Globus pallidus (tissue), 1 donor: ENCODE results near the gene CAPG.
"Not testable (repeated sequence)": the region's sequence is repeated elsewhere in the genome, so short reads cannot be mapped to it uniquely, and the experiment has no call there.

Source experiments
- DNase-seq: peaks from one replicate; pipeline ENCODE4 v3.0.0-alpha.2; 2015; ENCODE audit warnings: low spot score

CAPG gene

GRCh38 chr2:85396531-85397470 is 13.4 kb downstream of the CAPG start:
- no peak for DNase-seq

GRCh38 chr2:85395912-85396475 is 14.2 kb downstream of the CAPG start:
- DNase-seq: no peak

- DNase-seq: no peak
Observed at GRCh38 chr2:85394976-85395375, 15.2 kb downstream of the CAPG start.

GRCh38 chr2:85394261-85394681 is 15.9 kb downstream of the CAPG start:
- DNase-seq: peak; percentile 86

GRCh38 chr2:85393836-85394235 is 16.3 kb downstream of the CAPG start:
- DNase-seq: no peak

- no peak for DNase-seq
Observed at GRCh38 chr2:85390941-85391669, 19.1 kb downstream of the CAPG start.

- no peak for DNase-seq
Observed at GRCh38 chr2:85388878-85389538, 21.2 kb downstream of the CAPG start.

- no peak for DNase-seq
Observed at GRCh38 chr2:85387754-85388153, 22.4 kb downstream of the CAPG start.

- DNase-seq: no peak
Observed at GRCh38 chr2:85385746-85386145, 24.4 kb downstream of the CAPG start.

- no peak for DNase-seq
Observed at GRCh38 chr2:85383850-85384249, 26.3 kb downstream of the CAPG start.

- not testable (repeated sequence) for DNase-seq
Observed at GRCh38 chr2:85383151-85383550, 27.0 kb downstream of the CAPG start.

GRCh38 chr2:85380048-85380447 is 30.1 kb downstream of the CAPG start:
- no peak for DNase-seq

GRCh38 chr2:85378257-85378656 is 31.9 kb downstream of the CAPG start:
- no peak for DNase-seq

- no peak for DNase-seq
Observed at GRCh38 chr2:85377083-85377482, 33.1 kb downstream of the CAPG start.

GRCh38 chr2:85376291-85377065 is 33.7 kb downstream of the CAPG start:
- DNase-seq: no peak

GRCh38 chr2:85371045-85371444 is 39.1 kb downstream of the CAPG start:
- no peak for DNase-seq

GRCh38 chr2:85369500-85369899 is 40.7 kb downstream of the CAPG start:
- DNase-seq: no peak

GRCh38 chr2:85368921-85369320 is 41.2 kb downstream of the CAPG start:
- no peak for DNase-seq

GRCh38 chr2:85367180-85367579 is 43.0 kb downstream of the CAPG start:
- no peak for DNase-seq

- DNase-seq: not testable (repeated sequence)
Observed at GRCh38 chr2:85362653-85363387, 47.3 kb downstream of the CAPG start.

- no peak for DNase-seq
Observed at GRCh38 chr2:85357736-85358135, 52.4 kb downstream of the CAPG start.
